Left ventricle myocardium superior (tissue), 1 donor: Measurements from ENCODE around the gene ZDHHC1. TPM values are rescaled to one million over a fixed set of nuclear protein-coding genes. Genes with fewer than 3 reads are reported as not detected.
A peak's percentile ranks its signal among the peaks of the same experiment; 100 is the strongest.

Experiments
- ATAC-seq: fragments of 200-7000 bp; cut with Tn5 transposase; one replicate; pipeline ENCODE4 v1.9.1; 2020; ENCODE audit warnings: mild to moderate bottlenecking, moderate library complexity
- DNase-seq: peaks from one replicate; pipeline ENCODE4 v3.0.0-alpha.2; 2020
- intact Hi-C: fragments of 100-400 bp; cut with micrococcal nuclease; formaldehyde crosslinking; loops from one replicate; pipeline ENCODE4 v1.11.0; 2022
- total RNA-seq: library from RNA; stranded (reverse); fragmentation: NEBNext Ultra II Directional; extraction: Animal tissue kit (Norgen Biotek cat#: 25700); gene quantifications from one replicate; pipeline ENCODE4 v1.2.1, GENCODE V29; 2021
- donor health status: DM: no; HTN: yes; CAD: no; lungs with severe emphysema.

The ZDHHC1 gene
- total RNA-seq, 1 donor from 2014 or later: 3.5 TPM

DNA sequence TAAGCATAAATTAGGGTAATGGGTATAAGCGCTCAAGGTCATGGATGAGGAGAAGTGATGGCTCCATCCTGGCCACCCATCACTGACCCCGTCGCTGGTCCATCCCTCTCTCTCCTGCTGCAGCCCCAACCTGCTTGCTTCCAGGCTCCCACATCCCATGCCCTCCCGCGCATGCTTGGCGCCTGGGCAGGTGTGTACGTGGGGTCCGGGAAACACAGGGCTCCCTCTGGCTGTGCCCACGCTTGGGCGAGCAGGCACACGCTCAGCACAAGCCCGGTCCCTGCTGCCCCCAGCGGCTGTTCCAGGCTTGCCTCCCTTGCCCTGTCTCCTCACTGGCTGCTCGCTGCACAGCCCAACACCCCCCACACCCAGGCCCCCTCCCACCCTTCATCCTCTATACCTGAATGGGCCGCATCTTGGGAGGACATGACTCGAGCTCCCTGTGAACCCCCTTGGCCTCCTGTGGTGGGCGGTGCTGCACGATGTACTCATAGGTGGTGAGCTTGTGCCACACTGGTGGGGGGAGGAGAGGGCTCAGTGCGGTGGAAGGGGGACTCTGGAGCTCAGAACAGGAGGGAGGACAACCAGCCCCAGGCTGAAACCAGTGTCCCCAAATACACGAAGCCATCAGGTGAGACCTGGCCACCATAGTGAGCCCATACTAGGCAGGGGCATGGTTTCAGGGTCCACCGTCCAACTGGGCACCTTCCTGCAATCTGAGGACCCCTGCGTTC lies 18.3 kb downstream of the ZDHHC1 start:
- no peak for DNase-seq

DNA sequence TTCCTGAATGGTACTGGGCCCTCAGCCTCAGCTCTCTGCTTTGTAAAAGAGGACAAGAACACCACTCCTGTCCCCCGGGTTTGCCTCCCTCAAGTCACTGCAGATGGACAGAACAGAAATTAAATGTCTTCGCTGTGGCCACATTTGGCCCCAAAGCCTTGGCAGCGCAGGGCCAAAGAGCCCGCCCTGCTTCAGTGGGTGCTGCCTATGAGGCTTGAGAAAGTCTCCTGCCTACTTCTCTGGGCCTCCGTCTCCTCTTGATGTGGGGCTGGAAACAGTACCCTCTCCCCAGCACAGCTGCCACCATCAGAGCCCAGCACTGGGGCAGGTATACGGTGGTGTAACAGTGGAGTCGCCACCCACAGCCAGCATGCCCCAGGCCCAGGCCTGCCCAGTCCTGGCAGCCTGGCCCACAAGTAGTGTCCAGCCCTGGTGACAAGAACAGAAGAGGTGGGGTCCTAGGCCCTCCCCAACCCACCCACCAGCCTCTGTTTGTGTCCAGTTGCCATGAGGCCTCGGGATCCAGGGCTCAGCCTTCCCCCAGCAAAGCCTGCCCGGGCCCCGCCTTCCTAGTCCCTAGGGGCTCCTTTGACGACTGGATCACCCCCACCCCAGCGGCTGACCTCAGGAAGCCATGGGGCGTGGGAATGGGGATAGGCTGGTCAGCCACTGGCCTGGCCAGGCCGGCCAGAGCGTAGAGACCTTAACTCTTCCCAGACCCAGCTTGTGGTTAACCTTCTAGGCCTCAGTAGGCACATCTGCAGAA lies 19.1 kb downstream of the ZDHHC1 start:
- intact Hi-C loops: no loop called here
- DNase-seq (peak; percentile 81), ATAC-seq (peak; percentile 31)

More for the DNA sequence above, 18.3 kb downstream of the ZDHHC1 start:
- intact Hi-C loops: no loop called here
- no peak for ATAC-seq

- DNase-seq (peak; percentile 83), ATAC-seq (peak; percentile 40)
- intact Hi-C loops: no loop called here
Measured at GRCh38 chr16:67396159-67397035, 19.9 kb downstream of the ZDHHC1 start.

DNA sequence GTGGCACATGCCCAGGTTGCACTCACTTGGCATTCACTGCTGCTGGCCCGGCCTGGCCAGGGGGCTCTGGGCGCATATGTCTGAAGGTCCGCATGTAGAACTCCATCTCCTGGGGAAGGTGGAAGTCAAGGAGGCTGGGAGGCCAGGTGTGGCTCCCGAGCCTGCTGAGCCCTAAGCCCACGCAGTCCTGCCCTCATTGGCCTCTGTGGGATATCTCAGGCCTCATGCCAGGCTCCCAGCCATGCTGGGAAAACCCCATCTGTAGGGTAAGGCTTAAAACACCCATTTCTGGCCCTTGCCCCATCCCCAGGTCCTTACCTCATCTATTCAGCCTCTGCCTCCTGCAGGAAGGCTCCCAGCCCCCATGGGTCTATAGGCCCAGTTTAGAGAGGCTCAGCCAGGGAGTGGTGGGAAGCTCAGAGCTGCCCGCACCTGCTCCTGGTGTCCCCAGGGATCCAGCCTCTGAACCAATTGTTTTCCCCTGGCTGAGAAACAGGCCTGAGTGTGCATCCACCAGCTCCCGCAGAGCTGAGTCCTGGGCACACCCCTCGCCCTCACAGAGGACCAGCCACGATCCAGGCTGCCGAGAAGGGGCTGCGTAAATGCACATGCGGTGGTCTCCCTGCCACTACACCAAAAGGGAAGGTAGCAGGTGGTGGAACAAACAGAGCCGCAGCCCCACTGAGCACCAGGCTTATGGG lies 20.7 kb downstream of the ZDHHC1 start:
- DNase-seq (no peak), ATAC-seq (no peak)
- intact Hi-C loops: no loop called here

DNA sequence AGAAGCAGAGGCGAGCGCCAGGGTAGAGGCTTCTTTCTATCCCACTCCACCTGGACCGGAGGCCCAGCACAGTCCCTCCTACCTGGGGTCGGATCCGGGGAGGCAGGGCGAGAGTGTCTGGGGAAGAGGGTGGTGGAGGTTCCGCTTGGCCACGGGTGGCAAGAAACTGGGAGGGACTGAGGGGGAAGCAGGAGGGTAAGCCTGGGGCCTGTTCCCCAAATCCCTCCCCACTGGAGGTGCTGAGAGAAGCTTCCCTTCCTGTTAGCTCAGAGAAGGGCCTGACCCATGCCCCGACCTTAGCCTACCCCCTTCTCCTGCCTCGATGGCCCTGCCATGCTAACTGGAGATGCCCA lies 21.2 kb downstream of the ZDHHC1 start:
- intact Hi-C loops: no loop called here
- ATAC-seq (no peak), DNase-seq (no peak)

DNA sequence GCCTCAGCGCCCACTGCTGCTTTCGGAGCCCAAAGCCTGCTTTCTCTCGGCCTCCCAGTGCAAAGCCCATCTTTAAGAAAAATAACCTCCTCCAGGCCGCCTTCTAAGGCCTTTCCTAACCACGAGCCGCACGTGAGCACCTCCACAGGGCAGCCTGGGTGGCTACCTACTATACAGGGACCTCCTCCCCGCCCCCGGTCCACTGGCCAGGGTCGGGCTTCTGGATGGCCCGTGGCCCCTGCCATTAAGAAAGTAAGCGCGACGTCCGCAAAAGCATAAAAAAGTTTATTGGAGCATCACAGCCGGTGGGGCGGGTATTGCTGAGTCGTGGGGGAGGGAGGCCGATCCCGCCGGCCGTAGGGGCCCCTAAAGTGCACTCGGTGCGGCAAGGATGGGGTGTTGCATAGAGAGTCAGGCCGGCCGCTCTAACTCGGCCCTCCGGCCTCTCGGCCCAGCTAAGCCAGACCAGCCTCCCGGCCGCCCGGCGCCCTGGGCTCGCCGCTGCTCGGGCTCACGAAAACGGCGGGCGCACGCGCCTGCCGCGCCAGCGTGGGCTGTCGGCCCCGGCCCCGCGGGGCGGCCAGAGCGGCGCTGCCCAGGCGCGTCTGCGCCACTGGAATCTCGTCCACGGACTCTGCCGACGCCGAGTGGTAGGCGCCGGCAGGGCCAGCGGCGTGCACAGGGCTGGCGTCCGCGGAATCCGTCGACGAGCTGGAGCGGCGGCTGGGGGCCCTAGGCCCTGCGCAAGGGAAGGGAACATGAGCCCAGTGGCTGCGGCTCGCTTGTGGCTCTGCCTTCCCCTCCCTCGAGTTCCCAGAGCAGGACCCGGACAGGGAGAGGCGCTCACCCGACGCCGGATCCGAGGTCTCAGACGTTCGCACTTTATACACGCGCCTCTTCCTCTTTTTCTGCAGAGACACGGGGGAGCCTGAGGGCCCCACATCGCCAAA lies 21.8 kb downstream of the ZDHHC1 start:
- ATAC-seq: peak; percentile 5
- intact Hi-C loops: no loop called here
- peak; percentile 63 for DNase-seq

GRCh38 chr16:67393788-67394154 lies 22.5 kb downstream of the ZDHHC1 start:
- peak; percentile 36 for DNase-seq
- intact Hi-C loops: no loop called here
- peak; percentile 1 for ATAC-seq

DNA sequence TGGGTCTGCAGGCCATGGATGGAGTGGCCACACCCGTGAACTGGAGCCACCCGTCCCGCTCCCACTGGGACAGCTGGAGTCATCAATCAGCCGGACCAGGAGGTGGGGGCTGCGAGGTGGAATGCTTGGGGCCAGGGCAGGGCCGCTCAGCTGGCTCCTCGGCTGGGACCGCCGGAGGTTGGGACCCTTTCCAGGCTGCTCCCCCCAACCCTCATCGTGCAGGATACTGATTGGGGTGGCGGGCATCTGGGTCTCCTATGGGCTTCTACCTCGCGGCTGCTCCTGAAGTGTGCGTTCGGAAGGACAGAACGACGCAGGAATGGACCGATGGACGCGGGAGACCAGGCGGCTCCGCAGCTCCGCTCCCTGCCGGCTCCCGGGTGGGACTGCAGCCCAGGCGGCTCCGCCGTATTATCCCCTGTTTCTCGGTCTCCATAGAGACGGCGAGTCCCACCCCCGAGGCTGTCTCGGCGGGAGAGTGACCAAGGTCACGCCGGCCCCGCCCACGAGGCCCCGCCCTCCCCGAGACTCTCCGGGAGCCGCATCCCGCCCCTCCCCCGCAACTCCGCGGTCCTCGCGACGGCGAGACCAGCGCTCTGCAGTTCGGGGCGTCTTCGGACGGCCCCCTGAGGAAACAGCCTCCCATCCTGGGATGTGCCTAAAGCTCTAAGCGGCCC lies 23.0 kb downstream of the ZDHHC1 start, which contains the start of gene TPPP3:
Gene TPPP3, minus strand, starts transcription at position 388 of the 677 bp plus-strand sequence. CDS start 2,387 bp downstream, outside the sequence.
- intact Hi-C loops: no loop called here
- ATAC-seq: peak; percentile 84

GRCh38 chr16:67392301-67393059 lies 23.8 kb downstream of the ZDHHC1 start:
- DNase-seq (no peak), ATAC-seq (no peak)
- intact Hi-C loops: no loop called here

More for the DNA sequence above, 23.0 kb downstream of the ZDHHC1 start, which contains the start of gene TPPP3:
- DNase-seq: peak; percentile 95

DNA sequence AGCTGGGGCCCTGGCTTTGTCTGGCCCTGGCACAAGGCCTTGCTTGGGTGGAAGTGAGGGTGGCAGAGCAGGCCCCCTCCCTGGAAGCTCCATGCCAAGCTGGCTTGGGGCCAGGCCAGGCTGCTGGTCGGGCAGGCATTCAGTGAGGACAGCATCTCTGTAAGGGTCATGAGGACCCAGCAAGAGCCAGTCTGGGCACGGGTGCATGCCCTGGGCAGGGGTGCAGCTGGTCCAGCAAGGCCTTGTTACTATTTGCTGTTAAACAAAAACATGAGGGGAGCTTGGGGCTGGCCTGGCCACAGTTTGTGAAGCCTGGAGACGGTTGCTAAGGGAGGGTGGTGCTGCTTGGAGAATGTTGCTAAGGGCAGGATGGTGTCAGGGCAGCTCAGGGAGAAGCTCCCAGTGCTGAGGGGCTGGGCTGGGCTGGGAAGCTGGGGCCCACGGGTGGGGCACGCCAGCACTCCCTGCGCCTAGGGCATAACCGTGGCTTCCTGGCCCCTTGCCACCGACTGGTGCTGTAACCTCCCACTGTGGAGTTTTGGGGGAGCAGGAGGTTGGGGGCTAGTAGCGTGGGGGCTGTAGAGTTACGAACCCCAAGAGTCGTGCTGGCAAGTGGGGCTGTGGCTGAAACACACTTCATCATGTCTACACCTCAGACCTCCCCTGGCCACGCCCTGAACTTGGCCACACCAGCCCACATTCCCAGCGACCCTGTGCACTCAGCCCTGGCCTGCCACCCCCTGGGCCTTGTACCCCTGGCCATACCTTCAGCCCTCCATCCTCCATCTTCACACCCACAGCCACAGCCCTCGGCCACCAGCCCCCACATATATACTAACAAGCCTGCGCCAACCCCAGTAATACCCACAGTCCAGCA lies 24.6 kb downstream of the ZDHHC1 start:
- no peak for ATAC-seq
- intact Hi-C loops: no loop called here
- DNase-seq: peak; percentile 46

GRCh38 chr16:67390816-67391423 lies 25.4 kb downstream of the ZDHHC1 start:
- no peak for ATAC-seq
- DNase-seq: no peak
- intact Hi-C loops: no loop called here

DNA sequence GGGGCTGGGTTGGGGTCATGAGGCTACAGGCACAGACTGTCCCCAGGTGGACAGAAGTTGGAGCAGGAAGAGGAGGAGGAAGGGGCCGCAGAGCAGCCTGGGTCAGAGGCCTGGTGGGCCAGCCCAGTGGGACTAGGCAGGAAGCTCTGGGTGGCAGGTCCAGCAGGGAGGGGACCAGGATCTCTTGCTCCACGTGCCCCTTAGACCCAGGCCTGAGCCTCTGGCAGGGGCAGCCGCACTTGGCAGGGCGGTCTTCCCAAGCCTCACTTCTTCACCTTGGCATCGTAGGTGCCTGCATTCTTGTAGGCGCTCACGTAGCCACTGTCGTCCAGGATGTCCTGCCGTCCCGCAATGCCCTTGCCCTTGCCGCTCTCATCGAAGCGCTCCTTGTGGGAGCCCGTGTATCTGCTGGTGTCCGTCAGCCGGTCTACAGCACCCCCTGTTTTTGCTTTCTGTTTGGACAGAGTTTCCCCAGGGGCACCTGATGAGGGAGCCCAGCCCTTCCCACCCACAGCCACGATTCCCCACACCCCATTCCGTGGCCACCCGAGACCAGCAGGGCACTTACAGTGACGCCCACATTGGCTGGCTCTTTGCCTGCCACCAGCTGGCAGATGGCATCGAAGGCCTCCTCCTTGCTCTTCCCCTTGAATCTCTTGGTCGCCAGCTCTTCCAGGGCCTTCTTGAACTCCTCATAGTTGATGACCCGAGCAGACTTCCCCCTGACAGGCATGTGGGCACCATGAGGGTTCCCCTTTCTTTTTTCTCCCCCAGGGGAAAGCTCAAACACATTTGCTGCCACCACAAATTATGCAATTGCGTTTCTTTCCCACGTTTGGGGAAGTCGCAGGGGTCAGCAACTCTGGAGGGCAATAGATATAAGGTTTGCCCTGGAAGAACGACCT lies 26.1 kb downstream of the ZDHHC1 start:
- ATAC-seq (peak; percentile 6), DNase-seq (peak; percentile 66)
- intact Hi-C loops: no loop called here

DNA sequence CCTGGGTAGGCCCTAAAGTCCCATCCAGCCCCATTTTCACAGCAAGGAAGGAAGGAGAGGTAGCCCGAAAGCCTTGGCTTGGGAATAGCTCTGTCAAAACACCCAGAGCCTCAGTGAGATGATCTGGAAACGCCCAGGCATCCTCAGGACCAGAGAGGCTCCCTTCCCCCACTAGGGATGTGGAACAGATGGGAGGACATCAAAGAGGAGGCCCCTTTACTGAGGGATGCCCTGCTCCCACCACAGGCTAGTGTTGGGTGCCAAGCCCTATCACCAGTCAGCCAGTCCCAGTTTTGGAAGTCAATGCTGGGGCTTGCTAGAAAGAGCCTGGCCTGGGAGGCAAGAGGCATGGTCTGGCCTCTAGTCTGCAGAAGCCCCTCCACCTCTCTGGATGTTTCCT lies 27.7 kb downstream of the ZDHHC1 start:
- no peak for ATAC-seq
- intact Hi-C loops: no loop called here
- no peak for DNase-seq

DNA sequence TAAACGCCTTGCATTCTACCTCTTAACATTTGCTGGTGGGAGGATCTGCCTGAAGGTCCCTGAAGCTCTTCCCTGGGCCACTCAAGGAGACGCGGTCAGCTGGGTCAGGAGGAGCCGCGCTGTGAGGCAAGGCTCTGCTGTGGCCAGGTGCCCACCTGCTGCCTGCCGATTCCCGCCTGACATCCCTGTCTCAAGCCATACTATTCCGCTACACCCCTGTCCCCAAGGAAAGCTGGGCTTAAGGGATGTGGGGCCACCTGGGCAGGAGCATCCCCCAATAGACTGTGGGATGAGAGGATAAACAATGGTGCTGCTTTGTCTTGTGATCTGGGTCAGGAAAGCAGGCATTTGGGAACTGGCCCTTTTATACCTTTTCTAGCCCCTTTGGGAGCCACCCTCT lies 28.1 kb downstream of the ZDHHC1 start:
- ATAC-seq: no peak
- intact Hi-C loops: no loop called here
- no peak for DNase-seq
